Measurements from ENCODE around the gene RELB.

Gene RELB

DNA sequence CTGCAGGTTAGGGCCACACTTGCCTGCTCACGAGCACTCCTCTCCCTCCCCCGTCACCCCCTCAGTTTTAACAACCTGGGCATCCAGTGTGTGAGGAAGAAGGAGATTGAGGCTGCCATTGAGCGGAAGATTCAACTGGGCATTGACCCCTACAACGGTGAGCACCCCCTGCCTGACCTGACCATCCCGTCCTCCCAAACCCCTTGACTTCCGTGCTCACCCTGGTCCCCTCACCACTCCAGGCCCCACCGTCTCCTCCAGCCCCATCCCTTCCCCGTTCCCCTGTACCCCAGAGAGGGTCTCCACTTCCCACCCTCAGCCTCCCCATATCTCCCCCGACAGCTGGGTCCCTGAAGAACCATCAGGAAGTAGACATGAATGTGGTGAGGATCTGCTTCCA is 24.0 kb downstream of the RELB start:
- no peak for DNase-seq

DNA sequence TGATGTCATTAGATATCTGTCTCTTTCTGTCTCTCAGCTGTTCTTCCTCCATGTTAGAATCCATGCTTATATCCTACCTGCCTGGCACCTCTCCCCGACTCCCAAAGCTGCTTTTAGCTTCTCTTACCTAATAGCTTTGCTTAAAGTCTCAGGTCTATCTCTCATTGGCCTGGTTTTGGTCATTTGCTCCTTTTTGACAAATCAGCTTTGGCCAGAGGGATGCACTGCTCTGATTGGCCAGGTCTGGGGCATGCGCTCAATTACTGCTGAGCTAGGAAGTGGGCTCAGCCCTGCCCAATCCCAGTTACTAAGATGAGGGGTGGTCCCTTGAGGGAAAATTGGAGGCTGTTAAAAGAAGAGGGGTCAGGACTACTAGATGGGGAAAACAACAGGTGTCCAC is 26.1 kb downstream of the RELB start:
- DNase-seq, result no peak

DNA sequence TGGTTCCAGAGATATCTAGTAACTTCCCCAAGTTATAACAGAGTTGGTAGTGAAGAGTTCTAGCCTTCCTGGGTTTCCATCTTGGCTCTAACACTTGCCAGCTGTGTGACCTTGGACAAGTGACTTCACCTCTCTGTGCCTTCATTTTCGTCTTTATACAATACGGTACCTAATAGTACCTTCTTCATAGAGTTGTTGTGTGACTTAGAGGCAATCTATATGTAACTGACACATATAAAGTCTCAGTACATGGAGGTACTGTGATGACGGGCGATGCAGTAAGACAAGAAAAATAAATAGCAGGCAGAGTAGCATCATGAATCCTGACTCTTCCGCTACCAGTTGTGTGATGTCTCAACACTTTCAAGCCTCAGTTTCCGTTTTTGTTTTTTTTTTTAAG is 29.6 kb downstream of the RELB start:
- no peak for DNase-seq

DNA sequence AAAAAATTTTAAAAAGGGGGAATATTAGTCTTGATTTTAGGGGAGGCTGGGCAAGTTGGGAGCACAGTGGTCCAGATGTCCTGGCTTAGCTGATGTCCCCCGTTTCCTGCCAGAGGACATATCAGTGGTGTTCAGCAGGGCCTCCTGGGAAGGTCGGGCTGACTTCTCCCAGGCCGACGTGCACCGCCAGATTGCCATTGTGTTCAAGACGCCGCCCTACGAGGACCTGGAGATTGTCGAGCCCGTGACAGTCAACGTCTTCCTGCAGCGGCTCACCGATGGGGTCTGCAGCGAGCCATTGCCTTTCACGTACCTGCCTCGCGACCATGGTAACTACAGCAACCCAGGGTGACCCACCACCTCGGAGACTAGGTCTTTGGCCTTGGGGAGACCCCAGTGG is 31.2 kb downstream of the RELB start:
- DNase-seq, result no peak

DNA sequence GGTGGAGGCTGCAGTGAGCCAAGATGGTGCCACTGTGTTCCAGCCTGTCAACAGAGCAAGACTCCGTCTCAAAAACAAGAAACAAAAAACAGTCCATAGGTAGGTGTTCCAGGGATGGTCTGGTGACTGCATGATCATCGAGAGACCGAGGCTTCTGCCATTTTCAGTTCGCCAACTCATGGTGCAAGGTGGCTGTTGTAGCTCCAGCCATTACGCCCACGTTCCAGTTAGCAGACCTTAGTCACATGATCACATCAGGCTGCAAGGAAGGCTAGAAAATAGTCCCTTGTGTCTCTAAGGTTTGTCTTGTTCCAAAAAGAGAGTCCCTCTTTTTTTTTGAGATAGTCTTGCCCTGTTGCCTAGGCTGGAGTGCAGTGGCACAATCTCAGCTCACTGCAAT is 34.5 kb downstream of the RELB start:
- no peak for DNase-seq

DNA sequence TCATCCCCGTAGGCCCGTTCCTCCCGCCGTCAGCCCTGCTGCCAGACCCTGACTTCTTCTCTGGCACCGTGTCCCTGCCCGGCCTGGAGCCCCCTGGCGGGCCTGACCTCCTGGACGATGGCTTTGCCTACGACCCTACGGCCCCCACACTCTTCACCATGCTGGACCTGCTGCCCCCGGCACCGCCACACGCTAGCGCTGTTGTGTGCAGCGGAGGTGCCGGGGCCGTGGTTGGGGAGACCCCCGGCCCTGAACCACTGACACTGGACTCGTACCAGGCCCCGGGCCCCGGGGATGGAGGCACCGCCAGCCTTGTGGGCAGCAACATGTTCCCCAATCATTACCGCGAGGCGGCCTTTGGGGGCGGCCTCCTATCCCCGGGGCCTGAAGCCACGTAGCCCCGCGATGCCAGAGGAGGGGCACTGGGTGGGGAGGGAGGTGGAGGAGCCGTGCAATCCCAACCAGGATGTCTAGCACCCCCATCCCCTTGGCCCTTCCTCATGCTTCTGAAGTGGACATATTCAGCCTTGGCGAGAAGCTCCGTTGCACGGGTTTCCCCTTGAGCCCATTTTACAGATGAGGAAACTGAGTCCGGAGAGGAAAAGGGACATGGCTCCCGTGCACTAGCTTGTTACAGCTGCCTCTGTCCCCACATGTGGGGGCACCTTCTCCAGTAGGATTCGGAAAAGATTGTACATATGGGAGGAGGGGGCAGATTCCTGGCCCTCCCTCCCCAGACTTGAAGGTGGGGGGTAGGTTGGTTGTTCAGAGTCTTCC is 36.3 kb downstream of the RELB start:
- DNase-seq, result no peak

DNA sequence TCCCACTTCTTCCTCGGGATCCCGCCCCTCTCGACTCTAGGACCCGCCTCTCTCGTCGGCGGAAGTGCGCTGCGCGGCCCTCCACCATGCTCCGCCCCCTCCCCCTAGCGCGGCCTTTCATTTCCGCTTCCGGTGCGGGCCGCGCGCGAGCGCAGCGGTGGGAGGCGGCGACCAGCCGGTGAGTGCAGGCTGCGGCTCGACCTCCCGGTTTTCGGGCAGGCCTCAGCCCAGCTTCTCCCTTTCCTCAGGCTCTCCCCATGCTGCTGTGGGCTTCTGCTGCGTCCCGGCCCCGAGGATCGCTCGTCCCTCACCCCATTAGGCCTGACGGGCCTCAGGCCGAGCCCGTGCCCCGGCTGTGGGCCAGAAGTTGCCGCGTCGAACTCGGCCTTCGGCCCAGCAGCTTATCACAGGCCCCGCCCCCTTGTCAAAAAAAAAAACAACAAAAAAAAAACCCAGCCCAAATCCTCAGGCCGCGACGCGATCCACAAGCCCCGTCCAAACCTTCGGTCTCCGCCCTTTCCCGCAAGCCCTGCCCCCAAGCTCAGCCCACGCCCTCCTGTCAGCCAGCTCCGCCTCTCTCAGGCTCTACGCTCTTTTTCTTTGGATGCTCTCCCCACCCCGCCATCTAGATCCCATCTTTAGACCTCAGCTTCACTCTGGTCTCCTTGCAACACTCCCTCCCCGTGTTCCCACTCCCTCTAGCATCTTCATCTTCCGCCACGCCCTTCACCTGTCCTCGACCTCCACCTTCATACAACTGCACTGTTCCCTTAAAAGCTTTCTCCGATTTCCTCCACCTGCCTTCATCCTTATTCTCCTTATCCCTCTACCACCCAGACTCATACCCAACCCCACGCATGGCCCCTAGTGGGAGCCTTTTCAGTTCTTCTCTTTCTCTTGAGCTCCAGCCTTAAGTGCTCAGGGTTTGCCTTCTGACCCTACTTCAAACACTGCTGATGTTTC is 37.9 kb downstream of the RELB start, which contains the start of gene CLASRP:
TSS of gene CLASRP (plus strand) at position 115 of the 963 bp plus-strand sequence. CDS start 1,168 bp downstream, outside the sequence.
- no peak for DNase-seq

DNA sequence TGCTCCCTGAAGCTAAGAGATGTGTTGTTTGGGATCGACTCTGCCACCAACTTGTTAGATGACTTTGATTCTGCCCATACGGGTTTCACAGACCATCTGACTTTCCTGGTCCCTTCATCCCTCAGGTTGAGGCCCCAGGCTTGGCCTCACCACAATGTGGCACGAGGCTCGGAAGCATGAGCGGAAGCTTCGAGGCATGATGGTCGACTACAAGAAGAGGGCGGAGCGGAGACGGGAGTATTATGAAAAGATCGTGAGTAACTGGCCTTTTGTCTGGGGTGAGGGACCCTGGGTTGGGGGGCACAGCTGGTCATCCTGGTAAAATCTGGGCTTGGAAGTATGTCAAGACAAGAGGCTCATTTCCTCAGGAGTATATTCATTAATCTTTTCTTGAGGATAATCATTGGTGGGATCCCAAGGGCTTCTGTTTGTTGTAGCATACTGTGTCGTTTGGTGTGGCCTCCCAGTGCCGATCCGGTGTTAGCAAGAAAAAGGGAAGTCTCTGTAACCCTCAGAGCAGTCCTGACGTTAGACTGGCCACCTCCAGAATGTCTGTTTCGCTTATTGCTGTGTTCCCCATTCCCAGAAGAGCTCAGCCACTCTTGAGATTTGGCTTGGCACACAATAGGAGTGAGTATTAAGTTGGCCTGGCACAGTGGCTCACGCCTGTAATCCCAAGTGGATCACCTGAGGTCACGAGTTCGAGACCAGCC is 39.0 kb downstream of the RELB start:
- DNase-seq, result no peak

DNA sequence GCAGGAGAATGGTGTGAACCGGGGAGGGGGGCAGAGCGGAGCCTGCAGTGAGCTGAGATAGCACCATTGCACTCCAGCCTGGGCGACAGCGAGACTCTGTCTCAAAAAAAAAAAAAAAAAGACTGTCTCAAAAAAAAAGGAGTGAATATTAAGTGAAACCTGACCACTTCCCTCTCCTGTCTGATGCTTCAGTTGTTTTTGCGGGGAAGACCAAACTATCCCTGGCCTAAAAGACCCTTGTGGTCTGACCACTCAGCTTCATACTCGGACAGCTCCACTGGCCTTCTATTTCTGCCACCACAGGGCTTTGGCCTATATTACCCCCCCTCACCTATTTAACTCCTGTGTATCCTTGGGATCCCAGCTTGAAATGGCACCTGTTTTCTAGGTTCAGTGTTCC is 39.9 kb downstream of the RELB start:
- no peak for DNase-seq

DNA sequence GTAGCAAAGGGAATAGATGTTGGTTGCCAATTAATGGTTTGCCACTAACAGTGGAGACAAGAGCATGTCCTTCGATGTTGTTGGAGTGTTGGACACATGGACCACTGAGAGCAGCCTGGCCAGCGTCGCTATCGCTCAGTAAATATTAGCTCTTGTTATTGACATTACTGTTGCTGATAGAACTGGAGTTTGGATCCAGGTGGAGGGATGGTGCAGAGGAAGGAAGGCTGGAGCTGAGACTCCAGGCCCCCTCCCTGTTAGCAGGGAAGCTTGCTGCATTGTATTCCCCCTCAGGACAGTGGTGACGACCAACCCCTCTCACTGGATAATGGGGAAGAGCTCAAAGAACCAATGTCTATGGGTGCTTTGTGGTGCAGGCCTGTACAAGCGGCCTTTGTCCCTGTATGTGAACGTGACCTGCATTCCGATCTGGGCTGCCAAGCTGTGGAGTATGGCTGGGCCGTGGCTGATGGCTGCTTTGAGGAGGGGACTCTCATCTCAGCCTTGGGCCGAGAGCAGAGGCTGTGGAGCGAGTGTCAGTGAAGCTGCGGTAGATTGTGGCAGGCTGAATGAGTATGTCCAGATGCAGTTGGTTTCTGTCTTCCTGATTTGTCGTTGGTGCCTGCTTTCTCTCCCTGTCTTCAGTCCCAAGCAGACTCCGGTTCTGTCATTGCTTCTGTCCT is 44.5 kb downstream of the RELB start:
- peak; percentile 10 for DNase-seq

DNA sequence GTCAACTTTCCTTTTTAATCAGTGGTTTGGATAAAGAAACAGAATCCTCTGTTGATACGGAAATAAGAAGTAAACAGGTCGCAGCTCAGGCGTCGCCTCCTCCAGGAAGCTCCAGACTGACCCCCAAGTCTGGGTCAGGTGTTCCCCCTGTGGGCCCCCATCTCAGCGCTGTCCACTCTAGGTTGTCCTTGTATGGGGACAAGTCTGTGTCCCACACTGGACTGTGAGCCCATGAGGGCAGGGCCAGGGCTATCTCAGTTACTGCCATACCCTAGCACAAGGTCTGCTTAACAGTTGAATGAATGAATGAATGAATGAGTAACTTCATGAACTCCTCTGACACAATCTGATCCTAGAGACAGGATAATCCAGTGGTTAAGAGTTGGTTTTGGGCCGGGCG is 45.1 kb downstream of the RELB start:
- DNase-seq, result no peak

DNA sequence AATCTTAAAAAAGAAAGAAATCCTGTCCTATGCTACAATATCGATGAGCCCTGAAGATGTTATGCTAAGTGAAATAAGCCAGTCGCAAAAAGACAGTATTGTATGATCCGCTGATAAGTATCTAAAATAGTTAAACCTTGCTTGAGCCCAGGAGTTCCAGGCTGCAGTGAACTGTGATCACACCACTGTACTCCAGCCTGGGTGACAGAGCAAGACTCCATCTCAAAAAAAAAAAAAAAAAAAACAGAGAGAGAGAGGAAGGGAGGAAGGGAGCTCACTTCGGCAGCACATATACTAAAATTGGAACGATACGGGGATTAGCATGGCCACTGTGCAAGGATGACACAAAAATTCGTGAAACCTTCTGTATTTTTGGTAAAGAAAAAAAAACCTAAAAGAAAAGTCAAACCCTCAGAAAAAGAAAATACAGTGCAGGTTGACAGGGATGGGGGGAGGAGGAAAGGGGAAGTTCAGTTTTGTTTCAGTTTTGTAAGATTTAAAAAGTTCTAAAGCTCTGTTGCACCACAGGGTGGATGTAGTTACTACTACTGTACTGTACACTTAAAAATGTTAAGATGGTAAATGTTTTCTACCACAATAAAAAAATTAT is 46.0 kb downstream of the RELB start:
- no peak for DNase-seq

DNA sequence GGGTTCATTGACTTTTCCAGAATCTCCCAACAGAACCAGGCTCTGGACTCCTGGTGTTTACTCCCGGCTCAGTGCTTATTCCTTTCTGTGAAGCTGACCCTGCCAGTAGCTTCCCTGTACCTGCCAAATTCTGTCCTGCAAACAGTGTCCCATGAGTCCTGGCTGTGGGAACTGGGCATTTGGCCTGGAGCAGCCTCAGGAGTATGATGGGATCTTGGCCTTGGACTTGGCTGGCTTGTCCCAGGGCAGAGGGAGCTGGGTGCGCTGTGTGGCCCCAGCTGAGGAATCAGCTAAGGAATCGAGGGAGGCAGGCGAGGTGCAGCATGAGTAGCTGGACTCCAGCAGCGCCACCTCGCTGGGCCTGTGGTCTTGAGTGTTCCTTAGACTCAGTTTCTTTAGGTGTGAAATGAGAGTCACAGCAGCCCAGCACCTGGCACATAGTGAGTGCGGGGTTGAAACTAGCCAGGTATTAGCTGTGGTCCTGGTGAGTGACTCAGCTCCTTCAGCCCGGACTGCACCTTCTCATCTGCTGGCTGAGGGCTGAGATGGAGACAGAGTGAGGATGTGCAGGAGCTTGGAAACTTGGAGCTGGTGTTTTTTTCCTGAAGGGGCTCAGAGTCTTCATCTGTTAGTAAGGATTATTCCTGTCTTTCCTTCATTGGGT is 47.9 kb downstream of the RELB start:
- DNase-seq, result no peak

DNA sequence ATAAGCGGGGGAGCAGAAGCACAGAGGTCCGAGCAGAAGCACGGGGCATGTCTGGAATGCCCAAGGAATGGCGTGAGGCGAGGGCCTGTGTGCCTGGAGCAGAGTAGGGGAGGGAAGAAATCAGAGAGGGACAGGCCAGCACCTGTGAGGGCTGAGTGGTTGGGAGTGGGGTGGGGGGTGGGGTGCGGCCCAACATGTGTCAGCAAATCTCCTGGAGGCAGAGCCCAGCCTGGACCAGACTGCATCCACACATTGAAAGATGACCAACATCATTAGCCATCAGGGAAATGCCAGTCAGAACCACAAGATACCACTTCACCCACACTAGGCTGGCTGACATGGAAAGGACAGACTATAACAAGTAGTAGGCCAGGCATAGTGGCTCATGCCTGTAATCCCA is 48.8 kb downstream of the RELB start:
- no peak for DNase-seq

DNA sequence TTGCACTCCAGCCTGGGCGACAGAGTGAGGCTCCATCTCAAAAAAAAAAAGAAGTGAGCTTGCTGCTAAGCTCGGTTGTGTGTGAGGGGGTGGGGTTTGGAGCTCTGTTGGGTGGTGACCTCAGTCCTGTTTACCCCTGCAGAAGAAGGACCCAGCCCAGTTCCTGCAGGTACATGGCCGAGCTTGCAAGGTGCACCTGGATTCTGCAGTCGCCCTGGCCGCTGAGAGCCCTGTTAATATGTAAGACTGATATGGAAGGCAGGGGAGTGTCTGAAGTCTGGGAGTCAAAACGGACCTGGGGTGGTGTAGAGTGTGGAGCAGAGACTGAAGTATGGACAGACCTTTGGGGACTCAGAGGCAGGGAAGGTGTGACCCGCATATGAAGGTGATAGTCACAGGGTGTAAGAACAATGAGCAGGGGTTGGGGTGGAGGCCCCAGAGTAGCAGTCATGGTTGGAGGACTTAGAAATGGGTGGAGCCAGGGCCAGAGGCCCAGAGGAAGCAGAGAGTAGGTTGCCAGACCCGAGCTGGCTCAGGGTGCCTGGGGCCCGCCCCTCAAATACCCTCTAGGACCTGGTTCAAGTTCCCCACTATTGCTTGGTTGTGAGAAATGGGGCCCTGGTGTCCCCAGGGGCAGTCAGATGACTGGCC is 50.8 kb downstream of the RELB start:
- DNase-seq, result no peak

DNA sequence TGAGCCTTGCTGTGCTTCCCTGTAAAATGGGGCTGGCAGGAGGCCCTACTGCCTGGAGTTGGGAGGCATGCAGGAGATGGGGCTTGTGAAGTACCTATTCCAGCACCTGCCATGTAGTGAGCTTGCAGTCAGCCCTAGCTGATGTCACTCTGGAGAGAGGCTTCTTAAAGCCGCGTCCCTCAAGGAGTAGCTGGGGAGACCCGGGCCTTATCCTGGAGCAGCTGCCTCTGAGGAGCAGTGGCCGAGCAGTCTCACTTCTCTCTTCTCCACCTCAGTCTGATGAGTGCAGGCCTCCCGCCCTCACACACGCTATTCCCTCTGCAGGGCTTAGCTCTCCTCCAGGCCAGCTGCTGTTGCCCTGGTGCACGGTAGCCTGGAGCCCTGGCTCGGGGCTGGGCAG is 55.6 kb downstream of the RELB start:
- DNase-seq, result no peak

DNA sequence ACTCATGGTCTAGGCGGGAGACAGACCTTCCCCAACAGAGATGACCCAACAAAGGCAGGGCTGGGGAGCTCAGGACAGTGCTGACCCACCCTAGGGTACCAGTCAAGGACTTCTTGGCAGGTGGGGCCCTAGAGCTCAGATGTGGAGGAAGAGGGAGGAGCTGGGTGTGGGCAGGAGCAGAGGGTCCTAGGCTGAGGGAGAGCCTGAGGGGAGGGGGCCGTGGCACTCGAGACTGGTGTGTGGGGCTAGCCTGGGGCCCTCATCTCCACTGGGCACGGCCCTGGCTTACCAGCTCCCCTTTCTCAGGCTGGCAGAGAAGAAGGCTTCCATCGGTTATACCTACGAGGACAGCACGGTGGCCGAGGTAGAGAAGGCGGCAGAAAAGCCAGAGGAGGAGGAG is 56.2 kb downstream of the RELB start:
- DNase-seq, result no peak

DNA sequence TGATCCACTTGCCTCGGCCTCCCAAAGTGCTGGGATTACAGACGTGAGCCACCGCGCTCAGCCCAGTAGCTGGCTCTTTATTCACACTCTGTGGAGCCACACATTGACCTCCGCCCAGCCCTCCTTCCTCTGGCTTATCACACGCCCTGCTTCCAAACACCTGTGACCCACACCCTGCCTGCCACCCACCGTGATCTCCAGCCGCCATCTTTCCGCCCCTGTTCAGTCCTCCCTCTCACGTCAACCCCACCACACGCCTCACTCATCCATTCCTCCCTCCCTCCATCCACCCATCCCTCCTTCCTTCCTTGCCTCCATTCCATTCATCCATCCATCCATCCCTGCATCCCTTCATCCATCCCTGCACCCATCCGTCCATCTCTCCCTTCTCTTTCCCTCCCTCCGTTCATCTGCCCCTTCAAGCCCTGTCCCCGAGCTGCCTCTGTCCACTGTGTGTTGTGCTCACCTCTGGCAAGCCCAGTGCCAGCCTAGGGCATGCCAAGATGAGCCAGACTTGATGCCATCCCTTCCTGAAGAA is 57.4 kb downstream of the RELB start:
- DNase-seq, result no peak

DNA sequence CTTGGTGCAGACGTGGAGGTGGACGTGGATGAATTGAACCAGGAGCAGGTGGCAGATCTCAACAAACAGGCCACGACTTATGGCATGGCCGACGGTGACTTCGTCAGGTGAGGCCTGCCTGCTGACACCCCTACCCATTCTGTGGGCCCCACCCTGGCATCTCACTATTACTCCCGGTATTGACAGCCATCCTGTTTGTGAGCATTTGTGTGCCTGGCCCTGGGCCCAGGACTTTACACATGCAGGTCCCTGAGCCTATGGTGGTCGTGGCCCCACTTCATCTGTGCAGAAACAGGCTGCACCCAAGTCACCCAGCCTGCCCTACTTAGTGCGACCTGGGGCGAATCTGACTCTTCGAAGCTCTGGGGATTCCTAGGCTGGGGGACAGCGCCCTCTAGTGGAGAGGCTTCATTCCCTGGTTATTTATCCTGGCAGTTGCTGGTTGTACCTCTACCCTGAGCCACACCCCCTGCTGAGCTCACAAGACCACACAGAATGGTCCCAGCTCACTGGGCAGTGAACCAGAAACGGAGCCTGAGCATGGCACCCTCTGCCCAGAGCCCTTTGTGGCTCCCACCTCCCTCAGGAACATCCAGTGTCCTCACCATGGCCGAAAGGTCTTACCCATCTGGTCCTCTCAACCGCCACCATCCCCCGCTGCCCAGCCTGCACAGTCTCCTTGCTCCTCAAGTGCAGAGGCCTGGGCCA is 58.1 kb downstream of the RELB start:
- peak; percentile 46 for DNase-seq

DNA sequence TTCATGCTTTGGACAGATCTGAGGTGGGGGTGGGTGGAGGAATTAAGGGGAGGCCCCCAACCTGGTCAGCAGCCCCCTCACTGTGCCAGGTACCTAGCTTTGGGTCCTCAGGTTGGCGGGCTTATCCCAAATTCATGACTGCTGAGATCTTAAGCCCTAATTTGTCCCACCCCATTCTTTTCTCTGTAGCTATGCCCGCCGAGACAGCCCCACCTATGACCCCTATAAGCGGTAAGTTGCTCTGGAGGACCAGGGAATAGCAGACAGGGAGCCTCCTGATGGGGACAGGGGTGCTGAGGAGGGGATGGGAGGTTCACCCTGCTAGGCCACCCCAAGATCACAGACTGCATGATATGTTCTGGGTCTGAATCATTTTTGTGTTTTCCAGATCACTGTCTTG is 60.7 kb downstream of the RELB start:
- no peak for DNase-seq
